ENCODE measurements around the gene MANBA. TPM values are rescaled to one million over a fixed set of nuclear protein-coding genes. Genes with fewer than 3 reads are reported as not detected.

MANBA gene
- total RNA-seq, 1 experiment from 2014 or later = 11.2 TPM

DNA sequence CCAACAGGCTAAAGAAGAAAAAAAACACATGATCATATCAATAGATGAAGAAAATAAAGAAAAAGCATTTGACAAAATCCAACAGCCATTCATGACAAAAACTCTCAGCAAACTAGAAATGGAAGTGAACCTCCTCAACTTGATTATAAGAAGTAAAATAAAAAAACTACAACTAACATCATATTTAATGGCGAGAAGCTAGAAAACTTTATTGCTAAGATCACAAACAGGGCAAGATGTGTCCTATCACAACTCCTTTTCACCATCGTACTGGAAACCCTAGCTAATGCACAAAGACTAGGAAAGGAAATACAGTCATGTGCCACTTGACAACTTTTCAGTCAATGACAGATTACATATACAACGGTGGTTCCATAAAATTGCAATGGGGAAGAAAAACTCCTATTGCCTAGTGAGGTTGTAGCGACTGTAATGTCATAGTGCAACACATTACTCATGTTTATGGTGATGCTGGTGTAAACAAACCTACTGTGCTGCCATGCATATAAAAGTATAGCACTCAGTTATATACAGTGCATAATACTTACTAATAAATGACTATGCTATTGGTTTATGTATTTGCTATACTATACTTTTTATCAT is 12.1 kb upstream of the MANBA start:
- TF ChIP-seq CTCF (IDR thresholded peaks at IDR 0.05; ENCODE audit: unreplicated experiment) = no peak
- Mint-ChIP-seq H3K27ac (ENCODE audit: low read depth, unreplicated experiment) (no peak overlapping the region), H3K27me3 (ENCODE audit: insufficient read depth, unreplicated experiment) (no peaks in the 10 kb centered on the region), H3K4me1 (ENCODE audit: insufficient read depth, unreplicated experiment) (no peaks in the 10 kb centered on the region), H3K4me3 (ENCODE audit: unreplicated experiment) (no peak overlapping the region), H3K9me3 (ENCODE audit: unreplicated experiment) (no peaks in the 10 kb centered on the region), H3K36me3 (ENCODE audit: insufficient read depth, unreplicated experiment) (no peaks in the 10 kb centered on the region)
- ChIA-PET POLR2A (interaction anchor here (1.2 to 1.3 kb wide), 3 partner anchors 12 to 56 kb away, joined by 3 to 6 read pairs (median 4); partner anchors contain the start of gene MANBA), CTCF (no interaction called here)
- no peak for DNase-seq (ENCODE audit: unreplicated experiment)
- no TSS peak for BruUV-seq (replicated peaks)
- intact Hi-C loops (cut with micrococcal nuclease) = no loop called here

DNA sequence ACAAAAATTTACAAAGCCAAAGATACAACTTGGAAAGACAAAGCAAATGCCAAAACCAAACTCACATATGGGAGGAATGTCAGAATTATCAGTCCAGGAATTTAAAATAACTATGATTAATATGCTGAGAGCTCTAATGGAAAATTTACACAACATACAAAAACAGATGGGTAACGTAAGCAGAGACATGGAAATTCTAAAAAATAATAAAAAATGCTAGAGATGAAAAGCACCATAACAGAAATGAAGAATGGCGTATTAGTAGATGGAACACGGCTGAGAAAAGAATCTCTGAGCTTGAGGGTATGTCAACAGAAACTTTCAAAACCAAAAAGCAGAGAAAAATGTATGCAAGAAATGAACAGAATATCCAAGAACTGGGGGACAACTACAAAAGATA is 4.1 kb upstream of the MANBA start:
- no peaks in the 10 kb centered on the region for H3K27me3 Mint-ChIP-seq (ENCODE audit: insufficient read depth, unreplicated experiment)
- no peak overlapping the region for H3K4me3 Mint-ChIP-seq (ENCODE audit: unreplicated experiment)
- H3K36me3 Mint-ChIP-seq (ENCODE audit: insufficient read depth, unreplicated experiment) = no peaks in the 10 kb centered on the region
- intact Hi-C loops (cut with micrococcal nuclease) = loop anchor here (5.0 kb wide), 1 partner anchor 143 kb away; no protein-coding TSS in a partner anchor
- no TSS peak for BruUV-seq (replicated peaks)
- H3K4me1 Mint-ChIP-seq (ENCODE audit: insufficient read depth, unreplicated experiment) = peaks cover 3% of the 10 kb centered on the region
- POLR2A ChIA-PET = interaction anchor here (0.6 kb wide), 1 partner anchor 25 kb away, joined by 4 read pairs; no protein-coding TSS in a partner anchor
- no peak for TF ChIP-seq CTCF (IDR thresholded peaks at IDR 0.05; ENCODE audit: unreplicated experiment)
- H3K27ac Mint-ChIP-seq (ENCODE audit: low read depth, unreplicated experiment) = no peak overlapping the region
- DNase-seq (ENCODE audit: unreplicated experiment) = no peak
- H3K9me3 Mint-ChIP-seq (ENCODE audit: unreplicated experiment) = no peaks in the 10 kb centered on the region
- CTCF ChIA-PET = interaction anchor here (0.7 kb wide), 1 partner anchor 130 kb away, joined by 3 read pairs; no protein-coding TSS in a partner anchor

DNA sequence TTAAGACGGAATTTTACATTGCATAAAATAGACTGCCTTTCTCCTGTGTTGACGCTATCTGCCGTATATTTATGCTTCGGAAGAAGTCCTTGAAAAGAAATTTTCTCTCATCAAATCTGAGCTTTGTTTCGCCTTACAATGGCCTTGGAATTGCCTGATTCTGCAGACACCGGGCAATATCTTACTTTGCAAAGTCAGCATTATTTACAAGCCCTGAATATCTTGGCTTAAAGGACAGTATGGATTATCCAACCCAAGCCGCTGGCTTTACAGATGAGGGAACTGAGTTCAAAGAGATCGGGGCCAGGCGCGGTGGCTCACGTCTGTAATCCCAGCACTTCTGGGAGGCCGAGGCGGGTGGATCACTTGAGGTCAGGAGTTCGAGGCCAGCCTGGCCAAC is 1.1 kb upstream of the MANBA start:
- Mint-ChIP-seq H3K27ac (ENCODE audit: low read depth, unreplicated experiment) (no peak overlapping the region), H3K36me3 (ENCODE audit: insufficient read depth, unreplicated experiment) (peaks cover 4% of the 10 kb centered on the region), H3K27me3 (ENCODE audit: insufficient read depth, unreplicated experiment) (no peaks in the 10 kb centered on the region), H3K4me3 (ENCODE audit: unreplicated experiment) (no peak overlapping the region), H3K9me3 (ENCODE audit: unreplicated experiment) (no peaks in the 10 kb centered on the region), H3K4me1 (ENCODE audit: insufficient read depth, unreplicated experiment) (peaks cover 17% of the 10 kb centered on the region)
- ChIA-PET CTCF (interaction anchor here (0.5 to 0.7 kb wide), 2 partner anchors 56 to 151 kb away, joined by 3 read pairs; no protein-coding TSS in a partner anchor), POLR2A (interaction anchor here (1.4 to 2.1 kb wide), 5 partner anchors 9 to 65 kb away, joined by 5 to 59 read pairs (median 11); partner anchors contain the start of gene UBE2D3)
- BruUV-seq (replicated peaks) = no TSS peak
- intact Hi-C loops (cut with micrococcal nuclease) = loop anchor here (2.0 to 5.0 kb wide), 2 partner anchors 75 to 140 kb away; no protein-coding TSS in a partner anchor
- DNase-seq (ENCODE audit: unreplicated experiment) = no peak
- no peak for TF ChIP-seq CTCF (IDR thresholded peaks at IDR 0.05; ENCODE audit: unreplicated experiment)

GRCh38 chr4:102761296-102761701 is 531 bp upstream of the MANBA start:
- BruUV-seq (replicated peaks) = no TSS peak
- Mint-ChIP-seq H3K4me3 (ENCODE audit: unreplicated experiment) (peak overlapping the region; percentile 90), H3K36me3 (ENCODE audit: insufficient read depth, unreplicated experiment) (peaks cover 4% of the 10 kb centered on the region), H3K4me1 (ENCODE audit: insufficient read depth, unreplicated experiment) (peaks cover 17% of the 10 kb centered on the region), H3K27me3 (ENCODE audit: insufficient read depth, unreplicated experiment) (no peaks in the 10 kb centered on the region), H3K27ac (ENCODE audit: low read depth, unreplicated experiment) (no peak overlapping the region), H3K9me3 (ENCODE audit: unreplicated experiment) (no peaks in the 10 kb centered on the region)
- ChIA-PET CTCF (interaction anchor here (0.5 to 1.2 kb wide), 3 partner anchors 57 to 246 kb away, joined by 3 to 5 read pairs (median 3); no protein-coding TSS in a partner anchor), POLR2A (interaction anchor here (0.6 to 2.1 kb wide), 22 partner anchors 8 to 338 kb away, joined by 3 to 59 read pairs (median 5); partner anchors contain the start of genes BDH2 and UBE2D3)
- intact Hi-C loops (cut with micrococcal nuclease) = loop anchor here (2.0 to 5.0 kb wide), 2 partner anchors 74 to 139 kb away; no protein-coding TSS in a partner anchor
- no peak for TF ChIP-seq CTCF (IDR thresholded peaks at IDR 0.05; ENCODE audit: unreplicated experiment)
- DNase-seq (ENCODE audit: unreplicated experiment) = no peak

Data from MCF 10A (cell line).